Measurements from ENCODE around the gene SGSH.

GRCh38 chr17:80191865-80192661, 28.1 kb downstream of the SGSH start:
- TF ChIP-seq, protein P1, sequence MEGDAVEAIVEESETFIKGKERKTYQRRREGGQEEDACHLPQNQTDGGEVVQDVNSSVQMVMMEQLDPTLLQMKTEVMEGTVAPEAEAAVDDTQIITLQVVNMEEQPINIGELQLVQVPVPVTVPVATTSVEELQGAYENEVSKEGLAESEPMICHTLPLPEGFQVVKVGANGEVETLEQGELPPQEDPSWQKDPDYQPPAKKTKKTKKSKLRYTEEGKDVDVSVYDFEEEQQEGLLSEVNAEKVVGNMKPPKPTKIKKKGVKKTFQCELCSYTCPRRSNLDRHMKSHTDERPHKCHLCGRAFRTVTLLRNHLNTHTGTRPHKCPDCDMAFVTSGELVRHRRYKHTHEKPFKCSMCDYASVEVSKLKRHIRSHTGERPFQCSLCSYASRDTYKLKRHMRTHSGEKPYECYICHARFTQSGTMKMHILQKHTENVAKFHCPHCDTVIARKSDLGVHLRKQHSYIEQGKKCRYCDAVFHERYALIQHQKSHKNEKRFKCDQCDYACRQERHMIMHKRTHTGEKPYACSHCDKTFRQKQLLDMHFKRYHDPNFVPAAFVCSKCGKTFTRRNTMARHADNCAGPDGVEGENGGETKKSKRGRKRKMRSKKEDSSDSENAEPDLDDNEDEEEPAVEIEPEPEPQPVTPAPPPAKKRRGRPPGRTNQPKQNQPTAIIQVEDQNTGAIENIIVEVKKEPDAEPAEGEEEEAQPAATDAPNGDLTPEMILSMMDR (IDR thresholded peaks at IDR 0.05; ENCODE audit: low read length): no peak
- no peak for TF ChIP-seq EZH2 (IDR thresholded peaks at IDR 0.05; ENCODE audit: borderline replicate concordance, low read length)
